Stimulated activated CD8-positive, alpha-beta memory T cell treated with anti-CD3 and anti-CD28 coated beads, Interleukin-15, amount 100 ng/mL, for 1 hour (primary cell): ENCODE measurements around the gene ABCC11.

Experiments
- DNase-seq: peaks from one replicate; pipeline ENCODE4 v3.0.0-alpha.2; 2020; ENCODE audit warnings: low read depth

Gene ABCC11

GRCh38 chr16:48247311-48247710 lies at the start of gene ABCC11:
ABCC11 (minus strand) TSS chr16:48247539; CDS start chr16:48231921, 15,618 bp downstream.
- no peak for DNase-seq

- DNase-seq: no peak
Measured at GRCh38 chr16:48295488-48296281, 48.3 kb upstream of the ABCC11 start.

DNA sequence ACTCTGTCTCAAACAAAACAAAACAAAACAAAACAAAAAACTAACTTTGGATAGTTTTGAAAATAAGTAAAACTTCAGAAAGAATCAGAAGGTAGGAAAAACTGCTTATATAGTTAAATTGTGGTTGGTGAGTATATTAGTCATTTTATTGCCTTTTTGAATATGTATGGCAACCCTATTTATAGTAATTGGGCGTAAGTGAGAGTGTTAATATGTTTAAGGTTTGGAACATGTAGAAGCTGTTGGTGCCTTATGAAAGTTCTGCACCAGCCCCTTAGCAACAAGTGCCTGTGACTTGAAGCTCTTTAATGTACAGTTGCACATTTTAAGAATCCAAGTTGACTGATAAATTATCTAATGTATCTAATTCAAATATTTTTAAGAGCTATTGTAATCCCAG lies 47.4 kb upstream of the ABCC11 start:
- no peak for DNase-seq

DNA sequence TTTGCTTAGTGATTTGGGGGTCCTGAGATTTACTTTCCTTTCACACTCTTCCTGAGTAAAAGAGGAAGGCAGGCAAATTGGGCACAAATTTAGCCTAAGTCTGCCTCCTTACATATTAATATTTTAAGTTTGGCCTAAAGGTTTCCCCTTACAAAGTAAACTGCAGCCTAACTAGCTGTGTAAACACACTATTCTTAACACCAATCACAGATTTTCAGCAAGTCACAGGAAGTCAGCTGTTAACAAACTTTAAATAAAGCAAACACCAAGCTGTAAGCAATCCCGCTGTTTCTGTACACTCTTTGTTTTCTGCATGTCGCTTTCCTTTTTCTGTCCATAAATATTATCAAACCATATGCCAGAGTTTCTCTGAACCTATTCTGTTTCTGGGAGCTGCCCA lies 45.1 kb upstream of the ABCC11 start:
- no peak for DNase-seq

DNA sequence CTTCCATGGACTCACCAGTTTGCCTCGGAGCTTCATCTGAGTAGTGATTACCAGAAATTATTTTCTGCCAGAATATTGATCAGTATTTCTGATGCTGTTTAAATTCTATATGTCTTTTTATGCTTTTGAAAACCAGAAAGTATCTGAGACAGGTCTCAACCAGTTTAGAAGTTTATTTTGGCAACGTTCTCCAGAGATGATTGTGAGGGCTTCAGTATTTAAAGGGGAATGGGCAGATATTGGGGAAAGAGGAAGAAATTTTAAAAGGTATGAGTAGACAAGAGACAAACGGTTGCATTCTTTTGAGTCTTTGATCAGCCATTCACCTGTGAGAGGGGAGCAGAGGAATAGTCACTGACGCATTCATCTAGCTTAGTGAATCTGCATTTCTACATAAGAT lies 44.4 kb upstream of the ABCC11 start:
- no peak for DNase-seq

DNA sequence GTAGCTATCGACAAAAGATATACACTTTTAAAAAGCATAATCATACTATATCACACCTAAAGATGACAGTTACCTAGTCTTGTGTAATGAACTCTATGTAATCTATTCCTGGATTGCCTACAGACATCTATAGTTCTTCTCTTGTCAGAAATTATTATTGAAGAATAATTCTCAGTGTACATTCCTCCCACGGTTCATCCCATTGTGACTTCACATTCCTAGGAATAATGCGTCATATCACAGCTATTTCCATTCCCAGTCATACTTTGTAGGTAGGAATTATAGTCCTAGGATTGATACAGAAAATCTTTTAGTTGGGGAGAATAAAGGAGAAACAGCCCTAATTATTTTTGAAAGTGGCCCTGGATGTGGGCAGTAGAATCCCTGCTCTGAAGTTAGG lies 44.0 kb upstream of the ABCC11 start:
- no peak for DNase-seq

DNA sequence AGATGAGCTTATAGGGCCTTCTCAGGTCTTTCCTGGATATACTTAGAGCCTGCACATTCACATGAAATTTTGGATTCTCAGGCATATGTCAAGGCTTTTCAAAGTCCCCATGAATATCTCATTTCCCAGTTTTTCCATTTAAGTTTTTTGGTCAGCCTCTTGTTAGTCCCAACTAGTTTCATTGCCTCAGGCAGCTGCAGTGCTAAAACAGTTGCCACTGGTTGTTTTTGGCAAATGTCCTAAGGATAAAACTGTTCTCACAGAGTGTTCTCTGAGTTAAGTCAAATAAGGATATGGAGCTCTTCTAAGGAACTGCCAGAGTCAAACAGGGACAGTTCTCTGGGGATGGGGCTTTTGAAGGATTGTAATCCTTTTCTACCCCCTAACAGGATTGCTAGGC lies 39.9 kb upstream of the ABCC11 start:
- no peak for DNase-seq

- no peak for DNase-seq
Measured at GRCh38 chr16:48284772-48285409, 37.6 kb upstream of the ABCC11 start.

DNA sequence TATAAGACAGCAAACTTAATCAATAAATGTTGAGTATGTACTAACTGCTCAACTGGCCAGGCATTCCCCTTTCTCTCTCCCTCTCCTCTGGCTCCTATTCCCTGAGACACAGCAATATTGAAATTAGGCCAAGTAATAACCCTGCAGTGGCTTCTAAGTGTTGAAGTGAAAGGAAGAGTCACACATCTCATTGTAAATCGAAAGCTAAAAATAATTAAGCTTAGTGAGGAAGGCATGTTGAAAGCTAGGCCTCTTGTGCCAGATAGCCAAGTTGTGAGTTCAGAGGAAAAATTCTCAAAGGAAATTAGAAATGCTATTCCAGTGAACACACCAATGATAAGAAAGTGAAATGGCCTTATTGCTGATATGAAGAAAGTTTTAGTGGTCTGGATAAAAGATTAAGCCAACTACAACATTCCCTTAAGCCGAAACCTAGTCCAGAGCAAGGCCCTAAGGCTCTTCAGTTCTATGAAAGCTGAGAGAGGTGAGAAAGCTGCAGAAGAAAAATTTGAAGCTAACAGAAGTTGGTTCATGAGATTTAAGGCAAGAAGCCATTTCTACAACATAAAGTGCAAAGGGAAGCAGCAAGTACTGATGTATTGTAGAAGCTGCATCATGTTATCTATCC lies 35.4 kb upstream of the ABCC11 start:
- DNase-seq: no peak

DNA sequence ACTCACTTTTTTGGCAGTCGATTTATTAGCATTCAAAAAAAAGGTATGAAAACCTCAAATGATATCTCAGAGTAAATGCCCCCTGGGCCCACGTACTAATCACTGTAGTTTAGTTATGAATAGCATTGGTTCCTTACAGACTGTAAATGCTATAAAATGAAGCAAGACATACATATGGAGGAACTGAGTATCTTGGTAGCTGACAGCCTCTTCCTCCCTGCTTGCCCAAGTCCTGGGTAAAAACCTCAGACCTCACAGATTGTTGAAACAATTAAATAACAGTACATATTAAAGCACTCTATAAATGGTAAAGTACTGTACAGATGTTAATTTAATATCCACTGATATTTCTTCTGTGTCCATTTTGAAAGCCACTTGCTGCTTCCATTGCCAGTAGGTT lies 33.2 kb upstream of the ABCC11 start:
- DNase-seq: no peak

DNA sequence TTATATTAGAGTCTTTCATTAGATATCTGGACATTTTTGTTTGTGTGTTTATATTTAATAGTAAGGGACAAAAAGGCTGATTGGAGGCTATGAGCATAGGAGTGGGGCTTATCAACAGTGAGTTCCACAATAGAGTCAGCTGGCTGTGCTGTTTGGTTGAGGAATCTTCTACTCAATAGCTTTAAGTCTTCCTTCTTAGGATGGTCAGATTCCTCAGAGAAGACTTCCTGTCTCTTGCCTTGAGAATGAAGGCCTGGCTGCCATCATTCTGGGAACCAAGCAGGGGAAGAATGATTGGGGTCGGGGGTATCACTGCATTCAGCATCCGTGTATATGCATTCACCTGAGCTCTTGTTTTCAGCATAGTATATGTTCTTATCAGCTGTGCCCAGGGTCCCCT lies 31.9 kb upstream of the ABCC11 start:
- DNase-seq: no peak

DNA sequence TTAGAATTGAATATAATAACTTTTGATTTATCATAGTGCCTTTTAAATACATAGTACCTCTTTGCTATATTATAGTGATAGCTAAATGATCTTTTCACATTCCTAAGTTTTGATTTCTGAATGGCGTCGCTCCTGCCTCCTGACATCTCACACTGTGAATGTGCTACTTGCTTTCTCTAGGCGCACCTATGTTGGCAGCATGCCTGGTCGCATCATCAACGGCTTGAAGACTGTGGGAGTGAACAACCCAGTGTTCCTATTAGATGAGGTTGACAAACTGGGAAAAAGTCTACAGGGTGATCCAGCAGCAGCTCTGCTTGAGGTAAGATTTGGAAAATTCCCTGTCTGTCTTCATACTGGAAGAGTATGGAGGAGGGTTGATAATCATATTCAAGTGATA lies 29.8 kb upstream of the ABCC11 start:
- no peak for DNase-seq

- DNase-seq: no peak
Measured at GRCh38 chr16:48276102-48276501, 28.8 kb upstream of the ABCC11 start.

DNA sequence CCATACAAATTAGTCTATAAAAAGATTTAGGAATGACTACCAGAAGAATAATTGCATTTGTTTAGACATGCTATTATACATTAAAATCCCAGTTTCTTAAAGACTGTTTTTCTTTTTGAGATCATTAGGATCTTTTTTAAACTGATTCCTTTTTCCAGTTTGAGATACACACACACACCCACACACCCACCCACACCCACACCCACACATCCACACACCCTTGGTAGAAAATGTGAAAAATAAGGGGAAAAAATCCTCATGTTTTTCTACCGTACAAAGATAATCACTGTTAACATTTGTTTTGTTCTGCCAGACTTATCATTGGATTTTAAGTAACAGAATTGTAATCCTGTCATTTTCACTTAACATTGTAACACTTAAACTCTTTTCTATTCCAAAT lies 27.1 kb upstream of the ABCC11 start:
- DNase-seq: no peak

DNA sequence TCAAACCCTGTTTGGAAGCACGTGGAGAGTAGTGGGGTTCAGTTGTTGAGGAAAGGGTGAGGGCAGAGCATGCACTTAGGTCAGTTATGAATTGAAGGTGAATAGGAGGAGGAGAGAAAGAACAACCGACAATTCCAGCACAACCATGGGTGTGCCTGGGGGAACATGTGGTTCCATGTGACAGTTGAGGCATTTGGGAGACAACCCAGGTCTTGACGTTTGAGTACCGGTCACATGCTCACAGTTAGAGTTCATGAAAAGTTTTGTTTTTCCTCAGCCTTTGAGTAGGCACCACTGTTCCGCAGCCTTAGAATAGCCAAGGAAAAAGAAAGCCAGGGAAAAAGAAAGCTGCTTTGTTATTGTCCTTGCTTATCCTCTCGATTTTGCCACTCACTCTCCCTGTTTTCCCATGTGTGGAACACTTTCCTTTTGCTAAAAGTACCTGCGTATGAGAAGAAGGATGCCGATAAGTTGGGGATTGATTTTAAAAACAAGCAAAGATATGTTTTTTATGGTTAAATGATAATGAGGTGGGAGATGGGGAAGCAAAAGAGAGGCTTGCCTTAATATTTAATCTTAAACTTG lies 25.6 kb upstream of the ABCC11 start:
- no peak for DNase-seq

DNA sequence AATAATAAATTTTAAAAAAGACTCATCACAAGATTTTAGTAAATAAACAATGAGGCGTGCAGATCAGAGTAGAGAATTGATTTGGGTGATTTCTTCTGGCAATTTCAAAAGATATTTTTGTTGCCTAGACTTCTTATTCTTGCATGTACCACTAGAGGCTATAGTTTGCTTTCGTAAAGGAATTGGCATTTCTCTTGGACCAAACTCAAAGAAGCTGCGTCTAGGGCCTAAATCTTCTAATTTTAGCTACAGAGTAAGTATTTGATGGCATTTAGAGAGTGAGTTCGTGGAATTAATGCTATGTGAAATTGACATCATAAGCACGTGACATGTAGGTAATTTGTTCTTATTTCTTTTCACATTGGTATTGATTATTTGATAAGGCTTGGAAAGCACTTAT lies 24.4 kb upstream of the ABCC11 start:
- no peak for DNase-seq

- no peak for DNase-seq
Measured at GRCh38 chr16:48269011-48269410, 21.7 kb upstream of the ABCC11 start.

GRCh38 chr16:48262631-48263030 lies 15.3 kb upstream of the ABCC11 start:
- DNase-seq: no peak

DNA sequence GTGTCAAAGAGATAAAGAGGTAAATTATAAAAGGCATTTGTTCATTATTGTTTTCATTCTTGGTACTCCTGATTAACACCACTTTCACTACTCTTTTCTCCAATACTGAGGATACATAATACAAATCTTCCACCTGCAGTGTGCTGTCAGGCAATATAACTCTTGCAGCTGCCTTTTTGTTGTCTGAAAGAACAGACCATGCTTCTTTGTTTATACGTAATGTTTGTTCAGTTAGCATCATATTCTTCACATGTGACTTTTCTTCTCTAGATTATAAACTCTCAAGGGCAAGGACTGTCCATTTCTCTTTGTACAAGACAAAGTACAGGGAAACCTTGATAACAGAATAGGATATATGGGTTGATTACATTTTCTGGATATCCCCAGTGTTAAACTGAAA lies 14.2 kb upstream of the ABCC11 start:
- DNase-seq: no peak

DNA sequence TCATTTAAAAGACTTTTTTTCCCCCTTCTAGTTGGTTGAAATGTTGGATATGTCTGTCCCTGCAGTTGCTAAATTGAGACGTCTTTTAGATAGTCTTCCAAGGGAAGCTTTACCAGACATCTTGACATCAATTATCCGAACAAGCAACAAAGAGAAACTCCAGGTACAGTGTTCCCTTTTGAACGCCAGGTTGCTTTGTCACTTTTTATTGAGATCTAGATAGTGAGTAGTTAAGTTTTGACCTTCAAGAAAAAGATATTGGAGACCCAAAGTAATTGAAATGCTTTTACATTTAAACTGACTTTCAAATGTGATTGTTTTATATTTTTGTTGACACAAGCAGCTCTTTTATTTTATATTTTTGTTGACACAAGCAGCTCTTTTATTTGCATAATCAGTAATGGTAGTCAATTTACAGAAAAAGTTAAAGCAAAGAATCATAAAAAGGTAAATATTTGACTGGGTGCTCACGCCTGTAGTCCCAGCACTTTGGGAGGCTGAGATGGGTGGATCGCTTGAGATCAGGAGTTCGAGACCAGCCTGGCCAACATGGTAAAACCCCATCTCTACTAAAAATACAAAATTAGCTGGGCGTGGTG lies 9.3 kb upstream of the ABCC11 start:
- DNase-seq: no peak

DNA sequence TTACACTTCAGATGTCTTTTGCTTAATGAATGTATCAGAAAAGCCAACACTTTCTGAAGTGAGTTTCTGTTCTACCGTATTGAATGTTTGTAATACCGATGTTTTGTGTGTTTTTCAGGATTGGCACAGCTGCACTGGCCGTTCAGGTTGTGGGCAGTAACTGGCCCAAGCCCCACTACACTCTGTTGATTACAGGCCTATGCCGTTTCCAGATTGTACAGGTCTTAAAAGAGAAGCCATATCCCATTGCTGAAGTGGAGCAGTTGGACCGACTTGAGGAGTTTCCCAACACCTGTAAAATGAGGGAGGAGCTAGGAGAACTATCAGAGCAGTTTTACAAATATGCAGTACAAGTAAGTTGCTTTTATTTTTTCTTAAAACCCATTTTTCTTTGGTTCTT lies 4.7 kb upstream of the ABCC11 start:
- no peak for DNase-seq

- DNase-seq: no peak
Measured at GRCh38 chr16:48250520-48251278, 3.4 kb upstream of the ABCC11 start.
